HG03457 (cell line): ENCODE results near the gene STRIP1.

ENCODE experiments used
- ATAC-seq: cut with Tn5 transposase; IDR thresholded peaks from one replicate; pipeline ENCODE4 v1.9.1; 2021; ENCODE audit warnings: moderate number of reproducible peaks; ENCODE audit not compliant: unreplicated experiment

Gene STRIP1

GRCh38 chr1:110050602-110051261 is 16.3 kb downstream of the STRIP1 start:
- no peak for ATAC-seq

- ATAC-seq: no peak
These were observed 16.8 kb downstream of the STRIP1 start for GRCh38 chr1:110051262-110051648.

- ATAC-seq: no peak
These were observed 19.4 kb downstream of the STRIP1 start for GRCh38 chr1:110053552-110054428.

- ATAC-seq: no peak
These were observed 21.3 kb downstream of the STRIP1 start for GRCh38 chr1:110055493-110056284.

GRCh38 chr1:110056285-110056683 is 21.9 kb downstream of the STRIP1 start:
- ATAC-seq: no peak

GRCh38 chr1:110056776-110057175 is 22.4 kb downstream of the STRIP1 start:
- no peak for ATAC-seq

GRCh38 chr1:110057963-110058518 is 23.6 kb downstream of the STRIP1 start:
- ATAC-seq: no peak

- ATAC-seq: no peak
These were observed 24.2 kb downstream of the STRIP1 start for GRCh38 chr1:110058591-110058990.

- no peak for ATAC-seq
These were observed 24.9 kb downstream of the STRIP1 start for GRCh38 chr1:110059133-110059863.

- ATAC-seq: no peak
These were observed 25.7 kb downstream of the STRIP1 start for GRCh38 chr1:110060034-110060661.

GRCh38 chr1:110060662-110061060 is 26.2 kb downstream of the STRIP1 start:
- no peak for ATAC-seq

GRCh38 chr1:110061341-110061740 is 26.9 kb downstream of the STRIP1 start:
- ATAC-seq: no peak

GRCh38 chr1:110062612-110063011 is 28.2 kb downstream of the STRIP1 start:
- no peak for ATAC-seq

GRCh38 chr1:110063781-110064180 is 29.4 kb downstream of the STRIP1 start:
- ATAC-seq: no peak

- ATAC-seq: no peak
These were observed 30.3 kb downstream of the STRIP1 start for GRCh38 chr1:110064576-110065337.

- ATAC-seq: no peak
These were observed 31.4 kb downstream of the STRIP1 start for GRCh38 chr1:110065841-110066240.

- no peak for ATAC-seq
These were observed 33.1 kb downstream of the STRIP1 start for GRCh38 chr1:110067479-110067892.

- ATAC-seq: no peak
These were observed 33.6 kb downstream of the STRIP1 start for GRCh38 chr1:110067893-110068645.
